PFSK-1 (cell line): ENCODE measurements around the gene MYO10.

Source experiments
- FOXP2 ChIP-seq: optimal IDR thresholded peaks from 2 replicates; pipeline ENCODE3; 2011; ENCODE audit warnings: borderline replicate concordance, control low read depth, inconsistent platforms; ENCODE audit not compliant: insufficient read depth; ENCODE audit errors: extremely low read length, extremely low read depth
- POLR2AphosphoS5 ChIP-seq: IDR thresholded peaks from 2 replicates; pipeline ENCODE4 v1.6.1; 2012; ENCODE audit warnings: low read depth, mild to moderate bottlenecking, control low read depth, low read length, moderate library complexity
- SIN3A ChIP-seq: IDR thresholded peaks from 2 replicates; pipeline ENCODE4 v1.6.1; 2012; ENCODE audit warnings: mild to moderate bottlenecking, low read length, moderate library complexity, borderline replicate concordance; ENCODE audit not compliant: insufficient read depth

DNA sequence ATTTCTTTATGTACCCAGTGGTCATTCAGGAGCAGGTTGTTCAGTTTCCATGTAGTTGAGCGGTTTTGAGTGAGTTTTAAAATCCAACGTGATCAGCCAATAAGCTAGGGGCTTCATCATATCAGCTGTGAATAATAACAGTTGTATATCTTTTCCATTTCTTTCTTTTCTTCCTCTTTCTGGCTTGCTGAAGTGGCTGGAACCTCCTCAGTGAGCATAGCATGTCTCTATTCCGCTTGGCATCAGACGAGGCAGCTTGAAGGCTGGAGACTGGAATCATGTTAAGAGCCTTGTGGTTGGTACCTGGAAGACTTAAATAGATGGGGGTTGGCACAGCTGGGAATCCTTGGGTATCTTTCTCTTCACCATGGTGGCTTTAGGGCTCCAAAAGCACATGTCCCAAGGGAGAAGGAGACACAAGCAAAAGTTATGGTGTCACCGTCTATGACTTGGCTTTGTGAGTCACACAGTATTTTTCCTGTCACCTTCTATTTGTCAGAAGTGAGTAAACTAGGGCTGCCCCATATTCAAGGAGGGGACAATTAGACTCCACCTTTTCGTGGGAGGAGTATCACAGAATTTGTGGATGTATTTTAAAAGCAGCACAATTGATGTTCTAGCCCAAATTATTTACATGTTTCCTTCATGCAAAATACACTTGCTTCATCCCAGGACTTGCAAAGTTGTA is 281.3 kb downstream of the MYO10 start:
- no peak for TF ChIP-seq SIN3A
- no peak for TF ChIP-seq POLR2AphosphoS5
- TF ChIP-seq FOXP2 = no peak
